GM18499 (cell line): ENCODE measurements around the gene WNT3.
"Not testable (repeated sequence)": the region's sequence is repeated elsewhere in the genome, so short reads cannot be mapped to it uniquely, and the experiment has no call there.

Experiments
- ATAC-seq: cut with Tn5 transposase; IDR thresholded peaks from one replicate; pipeline ENCODE4 v1.9.1; 2021; ENCODE audit warnings: moderate number of reproducible peaks; ENCODE audit not compliant: insufficient read depth, unreplicated experiment

Gene WNT3

DNA sequence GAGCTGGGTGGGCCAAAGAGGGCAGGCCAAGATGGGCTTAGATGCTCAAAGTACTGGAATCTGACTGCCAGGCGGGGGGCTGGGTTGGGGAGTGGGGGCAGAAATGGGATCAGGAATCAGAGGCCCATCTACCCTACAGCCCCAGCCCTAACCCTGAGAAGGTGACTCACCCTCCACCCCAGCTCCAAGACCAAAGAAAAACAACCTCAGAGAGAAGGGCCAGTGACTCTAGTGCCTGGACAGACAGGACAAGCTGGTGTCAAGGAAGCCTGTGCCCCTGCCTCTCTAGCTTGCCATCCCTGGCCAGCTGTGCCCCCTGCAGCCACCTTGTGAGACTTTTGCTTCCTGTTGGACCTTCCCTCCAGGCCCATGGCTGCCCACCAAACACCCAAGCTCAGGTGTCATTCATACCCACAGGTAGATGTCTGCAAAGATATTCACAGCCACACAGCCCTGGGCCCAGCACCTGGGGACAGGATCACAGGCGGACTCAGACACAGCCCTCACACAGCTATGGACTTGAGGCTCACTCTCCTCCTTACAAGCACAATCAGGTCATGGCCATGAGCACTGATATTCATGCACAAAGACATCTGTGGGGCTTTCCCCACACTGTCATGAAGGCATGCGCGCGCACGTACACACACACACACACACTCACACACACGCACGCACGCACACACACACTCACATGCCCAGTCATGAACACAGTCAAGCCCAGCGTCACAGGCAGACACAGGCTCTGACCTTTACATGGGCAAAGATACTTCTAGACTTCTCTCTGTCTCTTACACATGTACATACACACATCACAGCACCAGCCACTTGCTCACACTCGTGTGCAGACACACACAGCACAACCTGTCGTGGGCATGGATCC lies 2.8 kb downstream of the WNT3 start:
- ATAC-seq, result no peak

GRCh38 chr17:46814446-46814845 lies 4.0 kb downstream of the WNT3 start:
- no peak for ATAC-seq

GRCh38 chr17:46813920-46814319 lies 4.6 kb downstream of the WNT3 start:
- no peak for ATAC-seq

DNA sequence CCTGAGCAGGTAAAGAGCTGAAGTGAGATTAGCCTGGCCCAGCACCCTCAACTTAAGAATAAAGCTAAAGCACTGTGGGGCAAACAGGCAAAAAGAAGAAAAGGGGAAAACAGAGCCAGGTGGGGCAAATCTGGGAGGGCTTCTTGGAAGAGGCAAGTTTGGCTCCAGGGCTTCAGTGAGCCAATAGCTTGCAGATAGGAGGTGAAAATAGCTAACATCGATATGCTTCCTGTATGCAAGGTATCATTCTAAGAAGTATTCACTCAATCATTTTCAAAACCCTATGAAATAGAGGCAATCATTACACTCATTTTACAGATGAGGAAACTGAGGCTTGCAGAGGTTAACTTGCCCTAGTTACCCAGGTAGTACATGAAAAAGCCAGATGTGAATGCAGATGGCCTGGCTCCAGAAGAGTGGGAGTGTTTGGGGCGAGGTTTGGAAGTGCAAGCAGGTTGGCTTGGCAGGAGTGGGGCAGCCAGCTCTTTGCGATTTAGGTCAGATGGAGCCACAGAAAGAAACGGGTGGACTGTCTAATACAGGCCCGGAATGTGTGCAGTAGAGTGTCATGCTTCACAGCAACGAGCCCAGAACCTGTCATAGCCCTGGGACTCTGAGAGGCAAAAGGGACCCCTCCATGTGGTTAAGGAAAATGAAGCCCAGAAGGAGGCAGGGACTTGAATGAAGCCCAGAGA lies 5.7 kb downstream of the WNT3 start:
- ATAC-seq, result no peak

DNA sequence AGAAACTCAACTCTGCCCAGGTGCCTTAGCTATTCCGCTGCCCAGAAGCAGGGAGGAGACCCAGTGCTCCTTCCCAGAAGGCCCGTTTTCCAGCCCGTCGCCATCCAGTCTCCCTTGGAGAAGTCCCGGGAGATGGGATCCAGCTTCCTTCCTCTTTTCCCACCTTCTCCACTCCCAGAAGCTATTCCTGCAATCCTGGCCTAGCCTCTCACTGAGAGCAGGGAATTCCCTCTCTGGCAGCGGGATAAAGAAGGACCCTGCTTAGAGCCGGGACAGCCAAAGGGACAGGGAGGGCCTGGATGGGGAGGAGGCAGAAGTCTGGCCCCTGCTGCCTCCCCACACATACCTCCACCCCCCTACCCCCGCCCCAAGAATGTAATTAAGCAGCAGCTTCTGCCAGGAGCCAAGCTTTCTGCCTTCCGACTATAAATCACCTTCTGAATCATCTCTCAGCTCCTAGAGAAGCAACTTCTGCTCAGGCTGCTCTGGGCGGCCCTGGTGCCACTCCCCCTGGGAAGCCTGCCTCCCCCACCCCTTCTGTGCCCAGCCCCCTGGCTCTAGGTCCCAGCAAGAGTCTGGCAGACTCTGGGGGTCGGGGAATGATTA lies 6.4 kb downstream of the WNT3 start:
- no peak for ATAC-seq

GRCh38 chr17:46810837-46811236 lies 7.7 kb downstream of the WNT3 start:
- ATAC-seq, result no peak

GRCh38 chr17:46809110-46809571 lies 9.4 kb downstream of the WNT3 start:
- no peak for ATAC-seq

DNA sequence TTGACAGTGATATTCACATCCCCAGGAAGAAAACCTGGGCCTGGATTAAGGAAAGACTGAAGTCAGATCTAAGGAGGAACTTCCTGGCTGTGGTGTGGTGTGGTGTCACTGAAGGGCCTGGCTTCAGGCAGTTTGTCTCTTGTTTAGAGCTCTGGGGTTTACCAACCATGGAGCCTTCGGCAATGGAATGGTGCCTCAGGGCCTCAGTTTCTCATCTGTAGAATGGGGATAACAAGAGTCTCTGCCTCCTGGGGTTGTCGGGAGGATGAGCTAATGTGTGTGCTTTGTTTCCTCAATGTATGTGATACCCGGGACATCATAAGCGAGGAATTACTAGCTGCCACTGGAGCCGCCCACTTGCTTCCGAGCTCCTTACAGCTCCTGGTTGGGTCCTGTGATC lies 12.7 kb downstream of the WNT3 start:
- no peak for ATAC-seq

DNA sequence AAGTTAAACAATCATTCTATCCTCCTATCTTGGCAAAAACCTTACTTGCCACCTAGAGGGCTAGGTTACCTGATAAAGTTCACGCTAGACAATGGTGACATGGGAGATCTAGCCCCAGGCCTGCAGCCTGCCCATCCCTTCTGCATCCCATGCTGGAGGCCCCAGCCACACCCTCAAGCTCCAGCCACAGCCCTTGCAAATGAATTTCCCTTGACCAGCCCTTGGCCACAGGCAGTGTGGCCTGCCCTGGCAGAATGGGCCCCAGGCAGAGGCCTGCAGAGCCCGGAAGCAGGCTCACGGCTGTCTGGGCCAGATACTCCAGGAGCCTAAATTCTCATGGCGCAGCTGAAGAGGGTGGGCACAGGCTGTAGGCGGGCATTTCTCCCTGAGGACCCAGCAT lies 14.9 kb downstream of the WNT3 start:
- no peak for ATAC-seq

GRCh38 chr17:46802800-46803199 lies 15.7 kb downstream of the WNT3 start:
- ATAC-seq, result no peak

- no peak for ATAC-seq
Measured at GRCh38 chr17:46800573-46800972, 17.9 kb downstream of the WNT3 start.

- ATAC-seq, result no peak
Measured at GRCh38 chr17:46796956-46797530, 21.4 kb downstream of the WNT3 start.

- ATAC-seq, result no peak
Measured at GRCh38 chr17:46796524-46796923, 22.0 kb downstream of the WNT3 start.

DNA sequence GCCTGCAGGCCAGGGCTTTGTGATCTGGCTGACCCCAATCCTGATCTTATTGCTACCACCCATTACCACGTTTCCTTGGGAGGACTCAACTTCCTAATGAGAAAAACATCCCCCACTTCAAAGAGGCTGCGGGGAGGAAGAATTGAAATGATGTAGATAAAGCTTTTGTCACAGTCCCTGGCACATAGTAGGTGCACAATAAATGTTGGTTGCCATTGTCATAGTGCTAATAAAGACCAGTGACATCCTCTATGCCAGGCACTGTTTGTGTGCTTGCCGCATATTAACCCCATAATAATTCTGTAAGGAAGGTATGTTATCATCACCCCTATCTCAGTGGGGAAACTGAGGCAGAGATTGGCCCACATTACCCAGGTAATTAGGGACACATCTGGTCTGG lies 22.4 kb downstream of the WNT3 start:
- ATAC-seq, result no peak

DNA sequence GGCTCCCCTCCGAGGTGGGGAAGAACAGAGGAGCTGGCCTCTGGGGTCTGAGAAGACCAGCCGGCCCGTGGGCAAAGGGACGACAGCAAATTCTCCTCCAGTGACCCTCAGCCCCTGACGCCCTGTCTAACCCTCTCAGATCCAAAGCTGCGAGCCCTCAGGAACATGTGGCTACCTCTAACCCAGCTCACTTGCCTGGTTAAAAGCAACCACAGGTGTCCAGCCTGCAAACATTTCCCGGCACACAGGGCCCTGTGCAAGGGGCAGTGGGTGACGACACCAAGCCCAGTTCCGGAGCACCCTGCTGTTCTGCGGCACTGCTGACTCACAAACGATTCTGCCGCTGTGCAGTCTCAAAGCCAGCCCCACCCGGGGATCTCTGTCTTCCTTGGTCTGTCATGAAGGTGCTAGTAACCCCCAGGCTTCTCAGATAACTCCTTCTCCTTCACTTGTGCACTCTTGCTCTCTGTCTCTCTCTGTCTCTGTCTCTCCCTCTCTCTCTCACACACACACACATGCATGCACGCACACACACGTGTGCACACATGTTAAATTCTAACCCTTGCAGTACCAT lies 23.0 kb downstream of the WNT3 start:
- ATAC-seq, result no peak

DNA sequence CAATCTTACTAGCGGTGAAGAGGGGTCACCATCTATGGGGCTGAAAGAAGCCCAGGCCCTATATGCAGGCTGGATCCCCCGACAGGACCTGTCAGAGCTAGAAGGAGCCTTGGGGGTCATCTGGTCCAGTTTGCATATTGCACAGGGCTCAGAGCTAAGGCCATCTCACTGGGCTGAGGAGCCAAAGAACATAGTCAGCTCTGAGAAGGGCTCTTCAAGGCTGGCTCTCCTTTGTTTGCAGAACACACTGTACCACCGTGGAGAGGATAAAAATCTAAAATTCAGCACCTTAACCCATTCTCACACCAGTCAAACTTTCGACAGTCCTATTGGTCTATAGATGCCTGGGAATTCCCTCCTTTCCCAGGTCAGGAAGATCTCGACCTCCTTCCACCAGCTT lies 24.2 kb downstream of the WNT3 start:
- ATAC-seq, result no peak

GRCh38 chr17:46793541-46793940 lies 25.0 kb downstream of the WNT3 start:
- ATAC-seq, result no peak

DNA sequence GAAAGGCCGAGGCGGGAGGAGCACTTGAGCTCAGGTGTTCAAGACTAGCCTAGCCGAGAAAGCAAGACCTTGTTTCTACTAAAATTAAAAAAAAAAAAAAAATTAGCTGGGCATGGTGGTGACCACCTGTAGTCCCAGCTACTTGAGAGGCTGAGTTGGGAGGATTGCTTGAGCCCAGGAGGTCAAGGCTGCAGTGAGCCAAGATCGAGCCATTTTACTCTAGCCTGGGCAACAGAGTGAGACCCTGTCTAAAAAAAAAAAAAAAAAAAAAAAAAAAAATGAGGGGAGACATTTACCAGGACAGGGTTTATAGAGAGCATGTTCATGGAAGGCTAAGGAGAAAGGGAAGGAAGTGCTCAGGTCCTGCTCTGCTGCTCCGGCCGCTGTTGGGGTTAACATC lies 25.5 kb downstream of the WNT3 start:
- ATAC-seq, result not testable (repeated sequence)

GRCh38 chr17:46792071-46792470 lies 26.4 kb downstream of the WNT3 start:
- no peak for ATAC-seq

DNA sequence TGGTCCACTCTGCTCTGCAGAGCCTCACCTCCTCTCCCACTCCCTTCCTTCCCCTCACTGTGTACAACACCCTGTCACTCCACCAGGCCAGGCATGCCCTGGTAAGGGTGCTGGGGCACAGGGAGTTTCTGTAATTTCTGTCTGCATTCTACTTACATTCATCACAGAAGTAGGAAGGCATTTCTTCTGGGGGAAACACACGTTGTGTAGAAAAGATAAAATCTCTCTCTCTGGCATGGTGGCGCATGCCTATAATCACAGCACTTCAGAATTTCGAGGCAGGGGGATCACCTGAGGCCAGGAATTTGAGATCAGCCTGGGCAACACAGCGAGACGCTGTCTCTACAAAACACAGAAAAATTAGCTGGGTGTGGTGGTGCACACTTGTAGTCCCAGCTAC lies 27.0 kb downstream of the WNT3 start:
- no peak for ATAC-seq

DNA sequence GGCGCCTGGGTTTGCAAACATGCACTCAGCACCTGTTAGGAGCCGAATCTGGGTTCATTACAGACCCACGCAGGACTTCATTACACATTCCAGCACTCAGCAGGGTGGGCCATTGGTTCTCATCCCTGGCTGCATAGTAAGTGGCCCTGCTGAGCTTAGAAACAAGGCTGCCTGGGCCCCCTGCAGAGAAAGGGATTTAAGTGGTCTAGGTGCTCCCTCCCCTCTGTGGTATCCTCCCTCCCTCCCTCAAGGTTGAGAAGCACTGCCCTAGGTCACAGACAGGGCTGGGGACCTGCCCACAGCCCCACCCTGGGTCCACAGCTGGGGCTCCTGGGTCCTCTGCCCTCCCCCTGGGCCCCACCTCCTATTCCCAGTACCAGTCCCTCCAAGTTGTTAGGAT lies 28.3 kb downstream of the WNT3 start:
- no peak for ATAC-seq
